HCT116 (cell line): ENCODE results near the gene TGM1. TPM values are rescaled to one million over a fixed set of nuclear protein-coding genes. Genes with fewer than 3 reads are reported as not detected.

ENCODE experiments used
- ATAC-seq: fragments of 200-7000 bp; cut with Tn5 transposase; 2 replicates; pipeline ENCODE4 v1.9.1; 2020; ENCODE audit warnings: mild to moderate bottlenecking, moderate library complexity
- BruUV-seq: library from RNA; stranded (reverse); fragments of 400-500 nt; replicated peaks from 2 replicates; lab custom pipeline; 2021; lab: Mats Ljungman, UMichigan
- CTCF ChIA-PET: fragments of 300-600 bp; sonication (Branson Sonifier 250); formaldehyde crosslinking; loops from one replicate; lab custom pipeline; 2021; ENCODE audit warnings: antibody characterized with exemption; lab: Charles Lee
- POLR2A ChIA-PET: fragments of 300-600, 350-600 bp; sonication (Branson Sonifier 250); formaldehyde crosslinking; loops from one replicate; lab custom pipeline; 2021; ENCODE audit warnings: antibody characterized with exemption; lab: Charles Lee
- RAD21 ChIA-PET, 2 experiments: fragments of 300-600 bp; sonication (Branson Sonifier 250); formaldehyde crosslinking; loops; one replicate each; lab custom pipeline; 2023; ENCODE audit warnings: low total read pairs in 2 of 2; ENCODE audit not compliant: uncharacterized antibody in 2 of 2, unreplicated experiment in 2 of 2, low non-redundant PET in 1 of 2; lab: Charles Lee
- DNase-seq: peaks from one replicate; pipeline ENCODE4 v3.0.0-alpha.2; 2010; ENCODE audit warnings: low read depth, low spot score
- H2AFZ ChIP-seq: fragments of 200-600 bp; shearing (Covaris generic), sonication (generic); 2 replicates; pipeline ENCODE4 v1.6.1; 2017; ENCODE audit warnings: low read depth, mixed run types, mixed read lengths, antibody characterized with exemption, low read length; ENCODE audit not compliant: poor library complexity, severe bottlenecking
- H3K27ac ChIP-seq: 2 replicates; pipeline ENCODE4 v1.5.1; 2012; ENCODE audit warnings: low read depth, low read length
- H3K27me3 ChIP-seq: fragments of 200-600 bp; sonication (generic); 2 replicates; pipeline ENCODE4 v1.6.1; 2016; ENCODE audit warnings: mixed run types, low read length, mixed read lengths; ENCODE audit not compliant: insufficient read depth
- H3K36me3 ChIP-seq, 2 experiments: fragments of 200-500 bp in 1 of 2; fragments of 200-600 bp in 1 of 2; sonication (Bioruptor generic) in 1 of 2; sonication (generic) in 1 of 2; 2 replicates each; pipeline versions ENCODE4 v1.5.1 to v1.6.1; 2014 to 2016; ENCODE audit warnings: low read length in 2 of 2, inconsistent platforms in 1 of 2, mixed read lengths in 1 of 2, mixed run types in 1 of 2; ENCODE audit not compliant: insufficient read depth in 2 of 2, control insufficient read depth in 1 of 2
- H3K4me1 ChIP-seq, 2 experiments: fragments of 200-600 bp in 1 of 2; sonication (generic) in 1 of 2; 2 replicates each; pipeline versions ENCODE4 v1.5.1 to v1.6.1; 2012 to 2017; ENCODE audit warnings: low read length in 2 of 2, inconsistent platforms in 1 of 2, mild to moderate bottlenecking in 1 of 2, mixed read lengths in 1 of 2, mixed run types in 1 of 2, moderate library complexity in 1 of 2; ENCODE audit not compliant: insufficient read depth in 2 of 2, control insufficient read depth in 1 of 2
- H3K4me2 ChIP-seq: fragments of 200-600 bp; sonication (generic); 2 replicates; pipeline ENCODE4 v1.6.1; 2017; ENCODE audit warnings: mixed run types, low read length, mixed read lengths
- H3K4me3 ChIP-seq, 2 experiments: fragments of 200-600 bp in 1 of 2; sonication (generic) in 1 of 2; replicated peaks in 1 of 2; 2 replicates each; pipeline ENCODE4 v1.5.1; 2011 to 2016; ENCODE audit warnings: low read length in 2 of 2, control low read depth in 1 of 2, low read depth in 1 of 2, mild to moderate bottlenecking in 1 of 2, mixed read lengths in 1 of 2, mixed run types in 1 of 2
- H3K79me2 ChIP-seq: fragments of 200-600 bp; sonication (generic); 2 replicates; pipeline ENCODE4 v1.6.1; 2017; ENCODE audit warnings: mild to moderate bottlenecking, mixed run types, low read length, moderate library complexity, mixed read lengths; ENCODE audit not compliant: insufficient read depth
- H3K9ac ChIP-seq: fragments of 200-600 bp; sonication (generic); 2 replicates; pipeline ENCODE4 v1.6.1; 2016; ENCODE audit warnings: low read length, mixed read lengths
- H3K9me2 ChIP-seq: fragments of 200-600 bp; sonication (generic), shearing (Covaris generic); 2 replicates; pipeline ENCODE4 v1.6.1; 2017; ENCODE audit warnings: mixed run types, mild to moderate bottlenecking, moderate library complexity; ENCODE audit not compliant: insufficient read depth
- H3K9me3 ChIP-seq, 2 experiments: fragments of 200-500 bp in 1 of 2; fragments of 200-600 bp in 1 of 2; sonication (Bioruptor generic) in 1 of 2; sonication (generic) in 1 of 2; 2 replicates each; pipeline ENCODE4 v1.6.1; 2014 to 2017; ENCODE audit warnings: low read length in 2 of 2, mixed read lengths in 2 of 2, inconsistent platforms in 1 of 2, low read depth in 1 of 2, mild to moderate bottlenecking in 1 of 2, mixed run types in 1 of 2, moderate library complexity in 1 of 2; ENCODE audit not compliant: control insufficient read depth in 1 of 2, insufficient read depth in 1 of 2
- H4K20me1 ChIP-seq: fragments of 200-600 bp; sonication (generic), shearing (Covaris generic); 2 replicates; pipeline ENCODE4 v1.6.1; 2017; ENCODE audit warnings: mixed run types, mild to moderate bottlenecking, moderate library complexity; ENCODE audit not compliant: insufficient read depth
- CBX3 ChIP-seq: IDR thresholded peaks from 2 replicates; pipeline ENCODE4 v1.6.1; 2012; ENCODE audit warnings: low read depth
- CEBPB ChIP-seq: IDR thresholded peaks from 2 replicates; pipeline ENCODE4 v1.6.1; 2012; ENCODE audit warnings: low read depth
- EGR1 ChIP-seq: IDR thresholded peaks from 2 replicates; pipeline ENCODE4 v1.6.1; 2012; ENCODE audit warnings: low read depth
- ELF1 ChIP-seq: IDR thresholded peaks from 2 replicates; pipeline ENCODE4 v1.6.1; 2012; ENCODE audit warnings: low read depth, borderline replicate concordance
- EZH2phosphoT487 ChIP-seq: fragments of 200-600 bp; IDR thresholded peaks from 2 replicates; pipeline ENCODE4 v1.6.1; 2018; ENCODE audit warnings: antibody characterized with exemption, borderline replicate concordance
- FOSL1 ChIP-seq: IDR thresholded peaks from 2 replicates; pipeline ENCODE4 v1.6.1; 2012; ENCODE audit warnings: low read depth
- JUND ChIP-seq: IDR thresholded peaks from 2 replicates; pipeline ENCODE4 v1.6.1; 2012
- POLR2A ChIP-seq: IDR thresholded peaks from 2 replicates; pipeline ENCODE4 v1.7.0; 2011; ENCODE audit warnings: borderline replicate concordance; ENCODE audit not compliant: insufficient read depth, insufficient read length; ENCODE audit errors: extremely low read depth
- POLR2AphosphoS5 ChIP-seq: IDR thresholded peaks from 2 replicates; pipeline ENCODE4 v1.6.1; 2011; ENCODE audit warnings: mild to moderate bottlenecking, low read depth, low read length, moderate library complexity
- RAD21 ChIP-seq: IDR thresholded peaks from 2 replicates; pipeline ENCODE4 v1.6.1; 2012; ENCODE audit warnings: low read depth, mild to moderate bottlenecking
- SIN3A ChIP-seq: IDR thresholded peaks from 2 replicates; pipeline ENCODE4 v1.6.1; 2012; ENCODE audit warnings: low read depth
- SP1 ChIP-seq: IDR thresholded peaks from 2 replicates; pipeline ENCODE4 v1.6.1; 2012; ENCODE audit warnings: low read depth
- SRF ChIP-seq: IDR thresholded peaks from 2 replicates; pipeline ENCODE4 v1.6.1; 2012; ENCODE audit warnings: low read depth
- TCF7L2 ChIP-seq: IDR thresholded peaks from 2 replicates; pipeline ENCODE4 v1.7.0; 2011; ENCODE audit warnings: borderline replicate concordance, inconsistent platforms; ENCODE audit not compliant: insufficient read depth, insufficient read length; ENCODE audit errors: extremely low read depth
- YY1 ChIP-seq: IDR thresholded peaks from 2 replicates; pipeline ENCODE4 v1.6.1; 2011; ENCODE audit warnings: low read length, low read depth, moderate library complexity, mild to moderate bottlenecking; ENCODE audit not compliant: insufficient replicate concordance; ENCODE audit errors: extremely low read depth
- ZBTB33 ChIP-seq: IDR thresholded peaks from 2 replicates; pipeline ENCODE4 v1.6.1; 2011; ENCODE audit warnings: mild to moderate bottlenecking, low read length, moderate library complexity; ENCODE audit not compliant: insufficient replicate concordance; ENCODE audit errors: extremely low read depth
- ZFX ChIP-seq: fragments of 450-650 bp; IDR thresholded peaks from 2 replicates; pipeline ENCODE4 v1.6.1; 2017
- ZNF274 ChIP-seq: fragments of 200-500 bp; sonication (Bioruptor generic); IDR thresholded peaks from 2 replicates; pipeline ENCODE4 v1.6.1; 2014; ENCODE audit warnings: mild to moderate bottlenecking, low read depth, low read length, inconsistent platforms
- intact Hi-C: fragments of 100-400 bp; cut with micrococcal nuclease; formaldehyde crosslinking; loops from 2 replicates; pipeline ENCODE4 v1.10.0; 2022
- total RNA-seq: library from RNA; stranded (reverse); gene quantifications from one replicate; pipeline ENCODE4 v1.2.1, GENCODE V29; 2021; ENCODE audit not compliant: unreplicated experiment
- TF ChIP-seq, protein P1 (sequence below): IDR thresholded peaks from 2 replicates; pipeline ENCODE4 v1.6.1; 2012; ENCODE audit warnings: low read depth
- TF ChIP-seq, protein P2 (sequence below): IDR thresholded peaks from 2 replicates; pipeline ENCODE4 v1.6.1; 2012

Gene TGM1
- total RNA-seq, 1 experiment from 2014 or later = 5.6 TPM

- no peak for ATAC-seq
- no TSS peak for BruUV-seq
Observed at GRCh38 chr14:24309538-24310264, 46.7 kb upstream of the TGM1 start, which contains the start of gene LTB4R2. TSS of gene LTB4R2 (plus strand) at chr14:24310140. CDS start at chr14:24310665, 525 bp downstream.

More at GRCh38 chr14:24309538-24310264, 46.7 kb upstream of the TGM1 start, which contains the start of gene LTB4R2:
- Histone ChIP-seq H2AFZ (no peak within 1 kb of the TSS), H3K36me3 (peaks cover 12 to 21% of the 10 kb centered on the region in 2 experiments; a peak in 3 of 4 replicates), H3K9me2 (no peaks in the 10 kb centered on the region), H3K4me1 (peaks cover 7 to 16% of the 10 kb centered on the region in 2 experiments), H3K79me2 (no peaks in the 10 kb centered on the region), H3K27ac (no peak within 1 kb of the TSS), H3K4me3 (no peak within 1 kb of the TSS), H4K20me1 (no peaks in the 10 kb centered on the region), H3K9me3 (no peaks in the 10 kb centered on the region), H3K9ac (no peak within 1 kb of the TSS), H3K4me2 (no peak within 1 kb of the TSS), H3K27me3 (no peaks in the 10 kb centered on the region)
- POLR2A ChIA-PET = no interaction called here
- CTCF ChIA-PET = interaction anchor here (3.3 kb wide), 1 partner anchor 11 kb away, joined by 59 read pairs; the partner anchor contains the start of genes DHRS1 and NOP9
- no peak for DNase-seq
- RAD21 ChIA-PET = no interaction called here
- intact Hi-C loops = no loop called here
- TF ChIP-seq FOSL1 = no peak
- TF ChIP-seq JUND = no peak
- TF ChIP-seq CEBPB = no peak
- no peak for TF ChIP-seq TCF7L2
- TF ChIP-seq, protein P1, sequence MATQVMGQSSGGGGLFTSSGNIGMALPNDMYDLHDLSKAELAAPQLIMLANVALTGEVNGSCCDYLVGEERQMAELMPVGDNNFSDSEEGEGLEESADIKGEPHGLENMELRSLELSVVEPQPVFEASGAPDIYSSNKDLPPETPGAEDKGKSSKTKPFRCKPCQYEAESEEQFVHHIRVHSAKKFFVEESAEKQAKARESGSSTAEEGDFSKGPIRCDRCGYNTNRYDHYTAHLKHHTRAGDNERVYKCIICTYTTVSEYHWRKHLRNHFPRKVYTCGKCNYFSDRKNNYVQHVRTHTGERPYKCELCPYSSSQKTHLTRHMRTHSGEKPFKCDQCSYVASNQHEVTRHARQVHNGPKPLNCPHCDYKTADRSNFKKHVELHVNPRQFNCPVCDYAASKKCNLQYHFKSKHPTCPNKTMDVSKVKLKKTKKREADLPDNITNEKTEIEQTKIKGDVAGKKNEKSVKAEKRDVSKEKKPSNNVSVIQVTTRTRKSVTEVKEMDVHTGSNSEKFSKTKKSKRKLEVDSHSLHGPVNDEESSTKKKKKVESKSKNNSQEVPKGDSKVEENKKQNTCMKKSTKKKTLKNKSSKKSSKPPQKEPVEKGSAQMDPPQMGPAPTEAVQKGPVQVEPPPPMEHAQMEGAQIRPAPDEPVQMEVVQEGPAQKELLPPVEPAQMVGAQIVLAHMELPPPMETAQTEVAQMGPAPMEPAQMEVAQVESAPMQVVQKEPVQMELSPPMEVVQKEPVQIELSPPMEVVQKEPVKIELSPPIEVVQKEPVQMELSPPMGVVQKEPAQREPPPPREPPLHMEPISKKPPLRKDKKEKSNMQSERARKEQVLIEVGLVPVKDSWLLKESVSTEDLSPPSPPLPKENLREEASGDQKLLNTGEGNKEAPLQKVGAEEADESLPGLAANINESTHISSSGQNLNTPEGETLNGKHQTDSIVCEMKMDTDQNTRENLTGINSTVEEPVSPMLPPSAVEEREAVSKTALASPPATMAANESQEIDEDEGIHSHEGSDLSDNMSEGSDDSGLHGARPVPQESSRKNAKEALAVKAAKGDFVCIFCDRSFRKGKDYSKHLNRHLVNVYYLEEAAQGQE = no peak
- TF ChIP-seq SP1 = no peak
- TF ChIP-seq, protein P2, sequence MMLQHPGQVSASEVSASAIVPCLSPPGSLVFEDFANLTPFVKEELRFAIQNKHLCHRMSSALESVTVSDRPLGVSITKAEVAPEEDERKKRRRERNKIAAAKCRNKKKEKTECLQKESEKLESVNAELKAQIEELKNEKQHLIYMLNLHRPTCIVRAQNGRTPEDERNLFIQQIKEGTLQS = no peak
- no peak for TF ChIP-seq RAD21
- TF ChIP-seq EGR1 = no peak
- TF ChIP-seq ELF1 = no peak
- no peak for TF ChIP-seq YY1
- TF ChIP-seq POLR2AphosphoS5 = no peak
- no peak for TF ChIP-seq ZBTB33
- no peak for TF ChIP-seq CBX3
- no peak for TF ChIP-seq EZH2phosphoT487
- no peak for TF ChIP-seq ZNF274
- no peak for TF ChIP-seq SRF
- no peak for TF ChIP-seq SIN3A
- TF ChIP-seq POLR2A = no peak
- no peak for TF ChIP-seq ZFX
